ENCODE data around the gene GATAD2A.
A peak's percentile ranks its signal among the peaks of the same experiment; 100 is the strongest.
"Not testable (repeated sequence)": the region's sequence is repeated elsewhere in the genome, so short reads cannot be mapped to it uniquely, and the experiment has no call there.

GATAD2A gene

GRCh38 chr19:19404879-19405860, at the start of gene GATAD2A:
Gene GATAD2A (plus strand): TSS chr19:19405675. CDS start chr19:19465346, 59,671 bp downstream.
- peak; percentile 85 to 86 for DNase-seq (ENCODE audit: low read depth in 1 of 2, low spot score in 1 of 2)

GRCh38 chr19:19356500-19356899, 49.0 kb upstream of the GATAD2A start:
- DNase-seq (ENCODE audit: low read depth in 1 of 2, low spot score in 1 of 2): no peak

- no peak for DNase-seq (ENCODE audit: low read depth in 1 of 2, low spot score in 1 of 2)
Measured at GRCh38 chr19:19356901-19357566, 48.4 kb upstream of the GATAD2A start.

- peak; percentile 44 to 68 for DNase-seq (ENCODE audit: low read depth in 1 of 2, low spot score in 1 of 2)
Measured at GRCh38 chr19:19361075-19361594, 44.3 kb upstream of the GATAD2A start.

- DNase-seq (ENCODE audit: low read depth in 1 of 2, low spot score in 1 of 2): no peak
Measured at GRCh38 chr19:19362075-19362474, 43.4 kb upstream of the GATAD2A start.

- peak; percentile 41 to 49 for DNase-seq (ENCODE audit: low read depth in 1 of 2, low spot score in 1 of 2)
Measured at GRCh38 chr19:19366434-19367396, 38.8 kb upstream of the GATAD2A start.

GRCh38 chr19:19368087-19368486, 37.4 kb upstream of the GATAD2A start:
- no peak for DNase-seq (ENCODE audit: low read depth in 1 of 2, low spot score in 1 of 2)

GRCh38 chr19:19371059-19371458, 34.4 kb upstream of the GATAD2A start:
- no peak for DNase-seq (ENCODE audit: low read depth in 1 of 2, low spot score in 1 of 2)

GRCh38 chr19:19372656-19373416, 32.6 kb upstream of the GATAD2A start:
- DNase-seq (ENCODE audit: low read depth in 1 of 2, low spot score in 1 of 2): peak in 1 of 2 donors; percentile 19

- no peak for DNase-seq (ENCODE audit: low read depth in 1 of 2, low spot score in 1 of 2)
Measured at GRCh38 chr19:19379527-19379926, 25.9 kb upstream of the GATAD2A start.

- not testable (repeated sequence) for DNase-seq (ENCODE audit: low read depth in 1 of 2, low spot score in 1 of 2)
Measured at GRCh38 chr19:19380316-19380715, 25.2 kb upstream of the GATAD2A start.

GRCh38 chr19:19381007-19381926, 24.2 kb upstream of the GATAD2A start:
- no peak for DNase-seq (ENCODE audit: low read depth in 1 of 2, low spot score in 1 of 2)

- no peak for DNase-seq (ENCODE audit: low read depth in 1 of 2, low spot score in 1 of 2)
Measured at GRCh38 chr19:19382118-19382517, 23.4 kb upstream of the GATAD2A start.

GRCh38 chr19:19384486-19384885, 21.0 kb upstream of the GATAD2A start:
- DNase-seq (ENCODE audit: low read depth in 1 of 2, low spot score in 1 of 2): no peak

GRCh38 chr19:19385131-19385895, 20.2 kb upstream of the GATAD2A start:
- peak; percentile 99 for DNase-seq (ENCODE audit: low read depth in 1 of 2, low spot score in 1 of 2)

GRCh38 chr19:19385896-19386869, 19.3 kb upstream of the GATAD2A start:
- DNase-seq (ENCODE audit: low read depth in 1 of 2, low spot score in 1 of 2): peak in 1 of 2 donors; percentile 29

GRCh38 chr19:19387108-19387507, 18.4 kb upstream of the GATAD2A start:
- DNase-seq (ENCODE audit: low read depth in 1 of 2, low spot score in 1 of 2): no peak

Measured in activated CD4-positive, alpha-beta T cell treated with anti-CD3 and anti-CD28 coated beads, Interleukin-2, amount 50 U/mL, for 24 hours (primary cell).